Activated CD8-positive, alpha-beta memory T cell treated with anti-CD3 and anti-CD28 coated beads, Interleukin-2, amount 50 U/mL, for 24 hours (primary cell): ENCODE measurements around the gene SIRPG.

Experiments used
- DNase-seq: peaks from one replicate; pipeline ENCODE4 v3.0.0-alpha.2; 2020; ENCODE audit errors: extremely low read depth

Gene SIRPG

GRCh38 chr20:1595333-1595732 lies 62.2 kb downstream of the SIRPG start:
- DNase-seq, result no peak

- no peak for DNase-seq
These were observed 68.8 kb downstream of the SIRPG start for GRCh38 chr20:1588533-1589460.

GRCh38 chr20:1587781-1588532 lies 69.6 kb downstream of the SIRPG start:
- no peak for DNase-seq

- DNase-seq, result no peak
These were observed 78.1 kb downstream of the SIRPG start for GRCh38 chr20:1579488-1579887.
